ENCODE data around the gene EHBP1.

The EHBP1 gene

DNA sequence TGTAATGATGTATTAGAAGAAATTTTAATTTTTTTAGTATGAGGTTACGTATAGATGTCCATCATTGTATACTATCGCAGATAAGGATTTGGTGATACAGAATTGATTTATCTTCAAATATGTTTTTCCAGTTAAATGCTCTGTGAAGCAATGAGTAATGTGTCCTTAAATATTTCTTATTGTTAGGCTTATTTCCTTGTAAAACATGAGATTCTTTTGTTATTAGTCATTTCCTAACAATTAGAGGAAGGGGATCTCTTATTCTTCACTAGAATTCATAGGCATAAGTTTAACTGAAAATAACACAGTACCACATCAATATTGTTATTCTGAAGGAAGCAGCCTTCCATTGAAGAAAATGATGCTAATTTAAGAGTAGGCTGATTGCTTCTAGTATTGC lies 329.7 kb downstream of the EHBP1 start:
- DNase-seq, result no peak

DNA sequence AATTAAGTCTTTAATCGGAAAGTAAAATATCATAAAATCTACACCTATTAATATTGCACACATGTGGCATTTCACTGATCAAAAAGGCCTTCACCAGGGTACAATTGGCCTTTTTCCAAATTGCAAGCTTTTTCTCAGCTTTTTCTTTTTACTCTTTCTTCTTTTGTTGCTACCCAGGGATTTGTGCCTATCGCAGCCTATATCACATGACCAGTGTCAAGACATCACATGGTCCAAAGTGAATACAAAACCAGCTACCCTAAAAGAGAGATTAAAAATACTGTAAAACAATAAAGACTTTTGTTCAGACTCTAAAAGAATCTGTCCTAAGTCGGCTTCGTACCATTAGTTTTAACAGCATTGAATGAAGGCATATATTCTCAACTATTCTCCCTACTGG lies 330.1 kb downstream of the EHBP1 start:
- DNase-seq, result no peak

- DNase-seq, result no peak
Observed at GRCh38 chr2:63038034-63038433, 332.5 kb downstream of the EHBP1 start.

GRCh38 chr2:63040586-63040985 lies 335.1 kb downstream of the EHBP1 start:
- no peak for DNase-seq

- DNase-seq, result no peak
Observed at GRCh38 chr2:63041592-63041991, 336.1 kb downstream of the EHBP1 start.

DNA sequence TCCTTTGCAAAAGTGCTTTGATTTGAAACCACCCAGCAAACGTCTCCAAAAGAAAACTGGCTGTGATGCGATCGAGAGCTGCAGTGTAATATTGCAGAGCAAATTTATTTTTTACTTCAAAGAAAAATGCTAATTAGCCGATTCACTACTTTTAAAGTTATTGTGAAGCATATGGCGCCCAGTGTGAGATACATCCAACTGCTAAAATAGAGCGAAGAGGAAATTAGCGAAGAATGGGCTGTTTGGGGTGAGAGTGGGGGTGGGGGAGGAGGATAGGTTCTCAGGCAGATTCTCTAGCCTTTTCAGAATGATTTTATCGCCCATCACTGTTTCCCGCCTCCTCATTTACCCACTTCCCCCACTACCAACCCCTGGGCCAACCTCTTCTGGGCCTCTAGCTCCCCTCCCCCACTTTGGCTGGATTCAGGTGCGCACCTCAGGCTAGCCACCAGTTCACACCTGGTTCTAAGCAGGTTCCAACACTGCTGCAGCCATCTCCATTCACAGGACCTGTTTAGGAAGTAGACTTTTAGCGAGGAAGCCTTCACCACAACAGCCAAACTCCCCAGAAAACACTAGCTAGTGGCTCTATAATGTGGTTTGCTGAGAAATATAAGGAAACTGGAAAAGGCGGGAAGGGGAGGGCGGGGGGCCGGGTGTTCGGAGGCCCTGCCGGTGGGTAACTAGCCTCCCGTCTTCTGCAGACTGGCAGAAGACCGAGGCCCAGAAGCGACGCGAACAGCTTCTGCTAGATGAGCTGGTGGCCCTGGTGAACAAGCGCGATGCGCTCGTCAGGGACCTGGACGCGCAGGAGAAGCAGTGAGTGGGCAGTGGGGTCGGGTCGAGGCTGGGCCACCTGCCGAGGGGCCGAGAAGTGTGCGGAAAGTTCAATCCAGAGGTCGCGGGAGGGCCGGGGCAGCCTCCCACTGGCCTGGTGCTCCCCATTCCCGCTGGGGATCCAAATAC lies 339.1 kb downstream of the EHBP1 start:
- no peak for DNase-seq

DNA sequence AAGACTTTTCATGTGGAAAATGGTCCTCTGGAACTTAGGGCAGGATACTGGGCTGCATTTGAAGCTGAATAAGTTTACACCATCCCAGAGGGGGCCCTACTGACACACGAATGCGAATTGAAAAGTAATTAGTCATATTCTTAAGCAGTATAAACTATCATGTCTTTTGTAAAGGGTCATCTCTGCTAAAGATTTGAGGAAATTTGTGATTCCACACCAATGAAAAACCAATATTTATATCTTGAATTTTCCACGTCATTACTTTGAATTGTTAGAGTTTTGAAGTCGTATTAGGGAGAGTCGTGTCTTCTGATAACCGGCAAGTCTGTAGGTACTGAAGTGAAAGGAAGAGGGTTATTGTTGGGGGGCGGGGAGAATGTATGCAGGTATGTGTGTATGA lies 341.0 kb downstream of the EHBP1 start:
- DNase-seq, result no peak

DNA sequence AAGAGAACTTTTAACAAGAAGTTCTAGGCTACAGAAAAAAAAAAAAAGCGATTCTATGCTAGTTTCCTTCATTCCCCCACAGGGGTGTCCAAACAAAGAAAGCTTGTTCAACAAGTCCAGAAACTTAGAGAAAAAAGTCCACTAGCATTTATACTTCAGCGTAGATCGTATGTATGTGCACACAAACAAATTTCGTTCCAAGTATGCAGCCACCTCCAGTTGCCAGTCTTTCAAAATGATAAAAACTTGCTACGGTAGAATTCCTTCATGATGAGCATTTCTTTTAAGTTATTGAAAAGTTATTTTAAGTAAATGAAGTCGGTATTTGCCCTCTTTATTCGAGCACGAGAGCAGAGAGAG lies 341.4 kb downstream of the EHBP1 start:
- no peak for DNase-seq

GRCh38 chr2:63047321-63048279 lies 342.1 kb downstream of the EHBP1 start:
- DNase-seq, result peak; percentile 20 to 27

GRCh38 chr2:63048367-63049171 lies 343.1 kb downstream of the EHBP1 start:
- peak in 1 of 2 experiments; percentile 13 for DNase-seq

GRCh38 chr2:63049211-63049969 lies 343.9 kb downstream of the EHBP1 start:
- peak in 1 of 2 experiments; percentile 7 for DNase-seq

DNA sequence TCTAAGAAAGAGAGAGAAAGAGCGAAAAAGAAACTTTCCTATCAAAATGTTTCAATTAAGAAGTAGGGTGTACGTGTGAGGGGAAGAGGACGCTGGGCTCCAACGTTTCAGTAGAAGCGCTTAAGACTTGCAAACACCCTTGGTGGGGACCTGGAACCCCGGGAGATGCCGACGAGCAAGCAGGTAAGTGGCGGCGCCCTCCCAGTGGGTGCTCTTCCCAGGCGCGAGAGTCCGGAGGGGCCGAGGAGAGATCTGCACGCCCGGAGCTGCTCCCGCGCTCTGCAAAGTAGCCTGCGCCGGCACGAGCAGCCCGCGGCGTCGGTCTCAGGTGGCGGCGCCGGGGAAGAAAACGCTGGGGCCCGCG lies 344.4 kb downstream of the EHBP1 start:
- peak; percentile 26 to 35 for DNase-seq

DNA sequence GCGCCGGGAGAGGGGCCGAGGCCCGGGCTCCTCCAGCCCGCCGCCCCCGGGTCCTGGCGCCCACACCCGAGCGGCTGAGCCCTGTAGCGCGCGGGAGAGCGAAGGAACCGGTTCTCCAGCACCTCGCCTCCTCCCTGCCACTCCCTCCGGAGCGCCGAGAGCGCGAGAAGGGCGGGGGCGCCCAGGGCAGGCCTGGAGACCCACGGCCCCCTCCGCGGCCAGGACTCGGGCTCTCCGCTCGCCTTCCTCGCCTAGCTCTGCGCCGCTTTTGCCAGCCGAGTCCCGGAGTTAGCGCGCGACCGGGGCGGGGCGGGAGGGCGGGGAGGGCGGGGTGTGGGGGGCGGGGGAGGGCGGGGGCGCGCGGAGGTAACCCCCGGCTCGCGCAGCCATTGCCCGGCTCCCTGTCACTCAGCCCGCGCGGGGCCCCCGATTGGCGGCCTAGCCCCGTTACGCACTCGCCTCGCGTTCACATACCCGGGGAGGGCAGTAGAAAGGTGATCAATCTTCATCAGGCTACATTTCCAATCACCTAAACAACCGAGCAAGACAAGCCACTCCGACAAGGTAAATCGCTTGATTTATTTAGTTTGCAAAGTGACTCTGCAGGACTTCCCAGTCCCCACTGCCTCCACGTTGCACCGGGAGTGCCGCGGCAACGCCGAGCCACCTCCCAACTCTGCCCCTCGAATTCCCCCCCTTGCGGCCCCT lies 345.0 kb downstream of the EHBP1 start, which contains the start of gene OTX1:
Gene OTX1 (plus strand): TSS at position 497 of the 708 bp plus-strand sequence. CDS start 2,161 bp downstream, outside the sequence.
- peak; percentile 65 to 67 for DNase-seq

DNA sequence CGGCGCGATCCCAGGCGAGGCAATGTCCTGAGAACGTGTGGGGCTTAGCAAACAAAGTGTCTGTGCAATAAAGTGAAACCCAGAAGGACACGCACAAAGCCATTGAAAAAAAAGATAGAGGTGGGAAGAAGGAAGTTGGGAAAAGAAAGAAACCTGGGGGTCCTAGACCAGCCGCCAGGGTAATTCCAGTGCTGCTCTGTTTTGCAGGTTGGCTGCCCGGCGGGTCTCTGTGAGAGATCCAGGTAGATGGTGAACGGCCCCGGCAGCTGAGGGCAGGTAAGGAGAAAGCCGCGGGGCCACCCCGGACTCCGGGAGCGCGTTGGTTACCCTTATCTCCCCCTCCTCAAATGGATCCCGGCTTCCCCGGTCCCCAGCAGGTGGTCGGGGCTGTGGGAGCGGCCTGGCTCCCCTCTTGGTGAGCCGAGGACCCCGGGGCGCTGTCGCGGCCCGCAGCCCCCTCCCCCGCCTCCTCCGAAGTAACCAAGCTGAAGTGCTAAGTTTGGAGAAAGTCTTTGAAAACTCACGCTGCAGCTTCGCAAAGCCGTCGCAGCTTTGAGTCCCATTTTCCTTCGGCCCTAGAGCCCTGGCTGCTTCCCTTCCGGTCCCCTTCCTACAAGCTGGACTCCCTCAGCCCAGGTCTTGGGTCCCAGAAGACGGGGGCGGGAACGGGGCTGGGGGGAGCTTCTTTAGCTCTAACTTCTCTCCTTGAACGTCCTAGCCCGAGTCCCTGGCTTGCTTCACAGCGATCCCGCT lies 345.7 kb downstream of the EHBP1 start:
- peak in 1 of 2 experiments; percentile 18 for DNase-seq

- peak in 1 of 2 experiments; percentile 8 for DNase-seq
Observed at GRCh38 chr2:63051795-63052333, 346.4 kb downstream of the EHBP1 start.

DNA sequence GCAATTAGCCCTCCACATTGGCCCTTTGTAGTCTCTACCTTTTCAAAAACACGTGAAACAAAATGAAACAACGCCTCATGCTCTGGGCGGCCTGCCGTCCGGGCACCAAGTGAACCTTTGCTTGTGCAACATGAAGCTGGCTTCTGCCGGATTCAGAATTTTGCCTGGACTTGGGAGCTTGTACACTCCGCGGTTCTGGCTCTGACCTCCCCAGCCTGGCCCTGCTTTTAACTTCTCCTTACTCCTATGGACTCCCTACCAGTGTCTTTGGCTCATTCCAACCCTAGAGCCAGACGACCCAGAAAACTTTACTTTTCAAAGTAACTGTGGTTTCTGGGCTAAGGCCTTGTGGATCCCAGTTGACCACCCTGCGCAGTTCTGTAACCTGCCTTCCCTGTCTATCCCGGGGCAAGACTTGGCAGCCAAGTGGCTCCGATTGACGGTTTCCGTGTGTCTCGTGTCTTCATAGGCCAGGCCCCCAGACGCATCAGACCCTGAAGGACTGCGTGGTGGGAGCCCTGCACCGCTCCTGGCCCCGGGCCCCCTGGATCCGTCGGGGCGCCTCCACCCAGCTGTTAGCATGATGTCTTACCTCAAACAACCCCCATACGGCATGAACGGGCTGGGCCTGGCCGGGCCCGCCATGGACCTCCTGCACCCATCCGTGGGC lies 347.0 kb downstream of the EHBP1 start:
- DNase-seq, result no peak

GRCh38 chr2:63053081-63053888 lies 347.8 kb downstream of the EHBP1 start:
- peak in 1 of 2 experiments; percentile 9 for DNase-seq

GRCh38 chr2:63053889-63054602 lies 348.5 kb downstream of the EHBP1 start:
- DNase-seq, result peak; percentile 36 to 58

Measured in activated CD4-positive, alpha-beta T cell treated with anti-CD3 and anti-CD28 coated beads, Interleukin-2, amount 50 U/mL, for 48 hours (primary cell).